ENCODE measurements around the gene PLXNA4. TPM values are rescaled to one million over a fixed set of nuclear protein-coding genes. Genes with fewer than 3 reads are reported as not detected.

PLXNA4 gene
- total and polyA plus RNA-seq, 2 experiments from 2014 or later, result 0.08 to 0.80 TPM

- no peak for TF ChIP-seq JUNB (IDR thresholded peaks at IDR 0.05; ENCODE audit: unreplicated experiment)
- no peak for TF ChIP-seq EZH2phosphoT487 (IDR thresholded peaks at IDR 0.05; ENCODE audit: unreplicated experiment)
- no peak for TF ChIP-seq POLR2AphosphoS5 (IDR thresholded peaks at IDR 0.05; ENCODE audit: low read depth)
- no peak for TF ChIP-seq CTCF (conservative IDR thresholded peaks at IDR 0.05; ENCODE audit: low read depth in 2 of 2)
- TF ChIP-seq NANOG (IDR thresholded peaks at IDR 0.05; ENCODE audit: borderline replicate concordance), result no peak
- TF ChIP-seq ZNF114 (CRISPR knock-in tag; IDR thresholded peaks at IDR 0.05), result no peak
- no peak for TF ChIP-seq STAT1 (IDR thresholded peaks at IDR 0.05; ENCODE audit: unreplicated experiment)
- no peak for TF ChIP-seq REST (IDR thresholded peaks at IDR 0.05; ENCODE audit: unreplicated experiment)
- TF ChIP-seq, protein P1, sequence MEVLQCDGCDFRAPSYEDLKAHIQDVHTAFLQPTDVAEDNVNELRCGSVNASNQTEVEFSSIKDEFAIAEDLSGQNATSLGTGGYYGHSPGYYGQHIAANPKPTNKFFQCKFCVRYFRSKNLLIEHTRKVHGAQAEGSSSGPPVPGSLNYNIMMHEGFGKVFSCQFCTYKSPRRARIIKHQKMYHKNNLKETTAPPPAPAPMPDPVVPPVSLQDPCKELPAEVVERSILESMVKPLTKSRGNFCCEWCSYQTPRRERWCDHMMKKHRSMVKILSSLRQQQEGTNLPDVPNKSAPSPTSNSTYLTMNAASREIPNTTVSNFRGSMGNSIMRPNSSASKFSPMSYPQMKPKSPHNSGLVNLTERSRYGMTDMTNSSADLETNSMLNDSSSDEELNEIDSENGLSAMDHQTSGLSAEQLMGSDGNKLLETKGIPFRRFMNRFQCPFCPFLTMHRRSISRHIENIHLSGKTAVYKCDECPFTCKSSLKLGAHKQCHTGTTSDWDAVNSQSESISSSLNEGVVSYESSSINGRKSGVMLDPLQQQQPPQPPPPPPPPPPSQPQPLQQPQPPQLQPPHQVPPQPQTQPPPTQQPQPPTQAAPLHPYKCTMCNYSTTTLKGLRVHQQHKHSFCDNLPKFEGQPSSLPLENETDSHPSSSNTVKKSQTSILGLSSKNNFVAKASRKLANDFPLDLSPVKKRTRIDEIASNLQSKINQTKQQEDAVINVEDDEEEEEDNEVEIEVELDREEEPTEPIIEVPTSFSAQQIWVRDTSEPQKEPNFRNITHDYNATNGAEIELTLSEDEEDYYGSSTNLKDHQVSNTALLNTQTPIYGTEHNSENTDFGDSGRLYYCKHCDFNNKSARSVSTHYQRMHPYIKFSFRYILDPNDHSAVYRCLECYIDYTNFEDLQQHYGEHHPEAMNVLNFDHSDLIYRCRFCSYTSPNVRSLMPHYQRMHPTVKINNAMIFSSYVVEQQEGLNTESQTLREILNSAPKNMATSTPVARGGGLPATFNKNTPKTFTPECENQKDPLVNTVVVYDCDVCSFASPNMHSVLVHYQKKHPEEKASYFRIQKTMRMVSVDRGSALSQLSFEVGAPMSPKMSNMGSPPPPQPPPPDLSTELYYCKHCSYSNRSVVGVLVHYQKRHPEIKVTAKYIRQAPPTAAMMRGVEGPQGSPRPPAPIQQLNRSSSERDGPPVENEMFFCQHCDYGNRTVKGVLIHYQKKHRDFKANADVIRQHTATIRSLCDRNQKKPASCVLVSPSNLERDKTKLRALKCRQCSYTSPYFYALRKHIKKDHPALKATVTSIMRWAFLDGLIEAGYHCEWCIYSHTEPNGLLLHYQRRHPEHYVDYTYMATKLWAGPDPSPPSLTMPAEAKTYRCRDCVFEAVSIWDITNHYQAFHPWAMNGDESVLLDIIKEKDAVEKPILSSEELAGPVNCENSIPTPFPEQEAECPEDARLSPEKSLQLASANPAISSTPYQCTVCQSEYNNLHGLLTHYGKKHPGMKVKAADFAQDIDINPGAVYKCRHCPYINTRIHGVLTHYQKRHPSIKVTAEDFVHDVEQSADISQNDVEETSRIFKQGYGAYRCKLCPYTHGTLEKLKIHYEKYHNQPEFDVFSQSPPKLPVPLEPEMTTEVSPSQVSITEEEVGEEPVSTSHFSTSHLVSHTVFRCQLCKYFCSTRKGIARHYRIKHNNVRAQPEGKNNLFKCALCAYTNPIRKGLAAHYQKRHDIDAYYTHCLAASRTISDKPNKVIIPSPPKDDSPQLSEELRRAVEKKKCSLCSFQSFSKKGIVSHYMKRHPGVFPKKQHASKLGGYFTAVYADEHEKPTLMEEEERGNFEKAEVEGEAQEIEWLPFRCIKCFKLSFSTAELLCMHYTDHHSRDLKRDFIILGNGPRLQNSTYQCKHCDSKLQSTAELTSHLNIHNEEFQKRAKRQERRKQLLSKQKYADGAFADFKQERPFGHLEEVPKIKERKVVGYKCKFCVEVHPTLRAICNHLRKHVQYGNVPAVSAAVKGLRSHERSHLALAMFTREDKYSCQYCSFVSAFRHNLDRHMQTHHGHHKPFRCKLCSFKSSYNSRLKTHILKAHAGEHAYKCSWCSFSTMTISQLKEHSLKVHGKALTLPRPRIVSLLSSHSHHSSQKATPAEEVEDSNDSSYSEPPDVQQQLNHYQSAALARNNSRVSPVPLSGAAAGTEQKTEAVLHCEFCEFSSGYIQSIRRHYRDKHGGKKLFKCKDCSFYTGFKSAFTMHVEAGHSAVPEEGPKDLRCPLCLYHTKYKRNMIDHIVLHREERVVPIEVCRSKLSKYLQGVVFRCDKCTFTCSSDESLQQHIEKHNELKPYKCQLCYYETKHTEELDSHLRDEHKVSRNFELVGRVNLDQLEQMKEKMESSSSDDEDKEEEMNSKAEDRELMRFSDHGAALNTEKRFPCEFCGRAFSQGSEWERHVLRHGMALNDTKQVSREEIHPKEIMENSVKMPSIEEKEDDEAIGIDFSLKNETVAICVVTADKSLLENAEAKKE (CRISPR knock-in tag; IDR thresholded peaks at IDR 0.05), result no peak
- TF ChIP-seq CREB1 (CRISPR knock-in tag; IDR thresholded peaks at IDR 0.05; ENCODE audit: low read depth), result no peak
- TF ChIP-seq EZH2 (IDR thresholded peaks at IDR 0.05; ENCODE audit: low read depth, unreplicated experiment), result no peak
- H3K27me3 Mint-ChIP-seq (ENCODE audit: insufficient read depth, low read depth, poor library complexity), result peaks cover 6% of the 10 kb centered on the region
- H3K27me3 ChIP-seq (ENCODE audit: insufficient read depth), result peaks cover 16% of the 10 kb centered on the region
- no peak overlapping the region for H2AFZ ChIP-seq
- H3K27ac Mint-ChIP-seq, result no peak overlapping the region
- no peaks in the 10 kb centered on the region; the same call in 1 of the 2 replicates for H3K4me1 ChIP-seq (ENCODE audit: insufficient read depth)
- H3K79me2 ChIP-seq (replicated peaks; ENCODE audit: insufficient read depth), result no peaks in the 10 kb centered on the region
- no peak overlapping the region for H3K4me3 ChIP-seq
- peaks cover 20% of the 10 kb centered on the region for H3K4me1 Mint-ChIP-seq
- DNase-seq (ENCODE audit: low spot score) (no peak), ATAC-seq (no peak)
- H3F3A ChIP-seq (replicated peaks; ENCODE audit: low read depth), result no peaks in the 10 kb centered on the region
- no peaks in the 10 kb centered on the region for H3K9me3 Mint-ChIP-seq
- no peak overlapping the region for H3K4me2 ChIP-seq
- no peaks in the 10 kb centered on the region for H3K36me3 ChIP-seq (ENCODE audit: insufficient read depth)
- H3K4me3 Mint-ChIP-seq, result no peak overlapping the region
- no peak overlapping the region for H3K27ac ChIP-seq (ENCODE audit: low read depth)
- no peaks in the 10 kb centered on the region for H4K20me1 ChIP-seq (replicated peaks; ENCODE audit: insufficient read depth)
- H3K36me3 Mint-ChIP-seq (ENCODE audit: low read depth), result no peaks in the 10 kb centered on the region
- 0 out of 2 replicates have a peak, but pooled peaks cover 3% of the 10 kb centered on the region for H3K9me2 ChIP-seq (ENCODE audit: insufficient read depth)
Observed at GRCh38 chr7:132619967-132620366, 43.7 kb upstream of the PLXNA4 start.

Data from GM23338 (cell line).